NCI-H2029 (cell line): ENCODE data around the gene PRDX2.

ENCODE experiments used
- DNase-seq: peaks from one replicate; lab custom pipeline; 2025; lab: John Stamatoyannopoulos, UW

PRDX2 gene

DNA sequence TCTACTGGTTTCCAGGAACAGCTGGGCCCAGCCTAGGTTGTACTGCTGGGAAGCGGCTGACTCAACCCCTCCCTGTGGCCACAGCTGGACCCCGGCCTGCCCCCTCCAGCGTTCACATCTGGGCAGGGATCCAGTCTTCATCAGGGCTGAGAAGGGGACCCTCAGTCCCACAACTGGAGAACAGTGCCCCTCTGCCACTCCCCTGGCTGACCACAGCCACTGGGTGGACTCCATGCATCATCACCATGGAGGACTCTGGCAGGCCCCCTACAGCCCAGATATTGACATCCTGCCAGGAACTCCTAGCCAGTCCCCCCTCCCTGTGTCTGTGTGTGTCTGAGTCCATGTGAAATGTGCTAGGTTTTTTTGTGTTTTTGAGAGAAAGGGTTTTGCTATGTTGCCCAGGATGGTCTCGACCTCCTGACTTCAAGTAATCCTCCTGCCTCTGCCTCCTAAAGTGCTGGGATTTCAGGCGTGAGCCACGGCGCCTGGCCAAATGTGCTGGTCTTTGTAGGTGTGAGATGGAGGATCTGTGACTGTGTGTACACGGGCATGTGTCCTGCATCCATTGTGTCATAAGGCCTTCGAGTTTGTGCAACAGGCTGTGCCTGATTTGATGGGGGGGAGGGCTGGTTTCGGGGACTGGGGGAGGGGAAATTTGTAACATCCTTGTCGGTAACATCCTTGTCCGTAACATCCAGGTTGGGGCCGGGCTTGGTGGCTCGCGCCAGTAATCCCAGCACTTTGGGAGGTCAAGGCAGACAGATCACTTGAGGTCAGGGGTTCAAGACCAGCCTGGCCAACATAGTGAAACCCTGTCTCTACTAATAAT is 22.2 kb downstream of the PRDX2 start:
- DNase-seq: no peak

DNA sequence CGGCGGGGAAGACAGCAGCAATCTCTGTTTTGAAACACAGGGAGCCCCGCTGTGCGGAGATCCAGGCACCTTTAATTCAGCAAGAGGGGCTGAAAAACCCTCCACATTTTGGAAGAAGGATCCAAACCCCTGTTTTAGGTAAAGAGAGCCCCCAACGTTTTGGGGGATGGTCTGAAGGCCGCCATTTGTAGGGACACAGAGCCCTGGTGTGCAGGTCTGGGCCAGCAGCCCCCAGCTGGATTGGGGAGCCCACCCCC is 22.8 kb downstream of the PRDX2 start:
- DNase-seq: no peak

DNA sequence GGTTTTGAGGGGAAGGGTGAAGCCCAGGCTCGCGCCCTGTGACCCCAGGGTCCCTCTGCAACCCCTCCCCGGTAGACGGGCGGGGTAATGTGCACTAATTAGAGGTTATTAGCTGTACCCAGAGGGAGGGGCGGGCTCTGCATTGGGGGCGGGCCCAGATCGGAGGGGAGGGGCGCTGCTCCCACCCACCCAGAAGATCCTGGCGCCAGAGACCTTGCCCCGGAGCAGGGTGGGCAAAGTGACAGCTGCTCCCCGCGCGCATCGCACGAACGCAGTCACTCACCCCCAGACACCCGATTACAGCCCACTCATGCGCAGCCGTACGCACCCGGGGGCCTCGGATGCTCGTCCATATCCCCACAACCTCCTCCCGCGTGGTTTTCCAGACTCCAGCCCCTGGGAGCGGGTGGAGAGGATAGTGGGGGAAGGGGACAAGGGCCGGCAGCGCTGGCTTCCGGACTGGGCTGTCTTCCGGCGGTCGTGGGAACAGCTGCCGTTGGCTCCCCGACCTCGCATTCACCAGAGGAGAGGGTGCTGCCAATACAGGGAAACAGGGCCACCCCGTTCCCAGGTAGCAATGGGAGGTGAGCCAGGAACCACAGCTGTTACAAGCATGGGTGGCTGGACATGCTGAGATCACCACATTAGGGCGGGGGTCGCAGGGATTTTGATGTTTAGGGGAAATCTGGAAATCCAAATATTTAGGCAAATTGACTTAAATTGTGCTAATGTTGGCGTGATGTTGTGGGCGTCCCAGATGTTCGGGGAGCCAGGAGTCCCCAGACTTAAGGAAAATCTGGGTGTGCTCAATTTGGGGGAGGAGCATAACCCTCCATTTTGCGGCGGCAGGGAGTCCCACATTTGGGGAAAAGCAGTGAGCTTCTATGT is 23.3 kb downstream of the PRDX2 start:
- DNase-seq: peak; percentile 65

DNA sequence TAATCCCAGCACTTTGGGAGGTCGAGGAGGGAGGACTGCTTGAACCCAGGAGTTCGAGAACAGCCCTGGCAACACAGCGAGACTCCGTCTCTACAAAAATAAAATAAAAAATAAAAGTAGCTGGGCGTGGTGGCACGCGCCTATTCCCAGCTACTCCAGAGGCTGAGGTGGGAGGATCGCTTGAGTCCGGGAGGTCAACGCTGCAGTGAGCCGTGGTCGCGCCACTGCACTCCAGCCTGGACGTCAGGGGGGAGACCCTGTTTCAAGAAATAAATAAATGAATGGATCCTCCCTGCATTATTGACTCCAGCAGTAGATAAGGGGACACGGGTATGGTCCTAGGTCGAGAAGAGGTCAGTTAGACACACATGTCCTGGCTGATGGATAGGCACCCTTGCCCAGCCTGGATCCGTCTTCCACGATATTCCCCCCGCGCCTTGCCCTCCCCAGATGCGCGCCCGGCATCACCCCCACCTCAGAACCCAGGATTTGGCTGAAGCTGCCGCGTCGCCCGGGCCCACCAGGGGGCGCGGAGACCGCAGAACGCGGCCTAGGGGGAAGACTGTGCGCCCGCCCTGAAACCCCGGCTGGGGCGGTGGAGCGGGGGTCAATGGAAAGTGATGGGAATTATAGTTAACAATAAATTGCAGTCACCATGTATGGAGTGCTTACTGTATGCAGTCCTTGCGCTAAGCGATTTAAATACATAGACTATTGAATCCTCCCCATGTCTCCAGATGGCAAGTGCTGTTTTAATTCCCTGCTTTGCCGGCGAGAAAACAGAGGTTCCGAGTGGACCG is 24.2 kb downstream of the PRDX2 start:
- peak; percentile 73 for DNase-seq

DNA sequence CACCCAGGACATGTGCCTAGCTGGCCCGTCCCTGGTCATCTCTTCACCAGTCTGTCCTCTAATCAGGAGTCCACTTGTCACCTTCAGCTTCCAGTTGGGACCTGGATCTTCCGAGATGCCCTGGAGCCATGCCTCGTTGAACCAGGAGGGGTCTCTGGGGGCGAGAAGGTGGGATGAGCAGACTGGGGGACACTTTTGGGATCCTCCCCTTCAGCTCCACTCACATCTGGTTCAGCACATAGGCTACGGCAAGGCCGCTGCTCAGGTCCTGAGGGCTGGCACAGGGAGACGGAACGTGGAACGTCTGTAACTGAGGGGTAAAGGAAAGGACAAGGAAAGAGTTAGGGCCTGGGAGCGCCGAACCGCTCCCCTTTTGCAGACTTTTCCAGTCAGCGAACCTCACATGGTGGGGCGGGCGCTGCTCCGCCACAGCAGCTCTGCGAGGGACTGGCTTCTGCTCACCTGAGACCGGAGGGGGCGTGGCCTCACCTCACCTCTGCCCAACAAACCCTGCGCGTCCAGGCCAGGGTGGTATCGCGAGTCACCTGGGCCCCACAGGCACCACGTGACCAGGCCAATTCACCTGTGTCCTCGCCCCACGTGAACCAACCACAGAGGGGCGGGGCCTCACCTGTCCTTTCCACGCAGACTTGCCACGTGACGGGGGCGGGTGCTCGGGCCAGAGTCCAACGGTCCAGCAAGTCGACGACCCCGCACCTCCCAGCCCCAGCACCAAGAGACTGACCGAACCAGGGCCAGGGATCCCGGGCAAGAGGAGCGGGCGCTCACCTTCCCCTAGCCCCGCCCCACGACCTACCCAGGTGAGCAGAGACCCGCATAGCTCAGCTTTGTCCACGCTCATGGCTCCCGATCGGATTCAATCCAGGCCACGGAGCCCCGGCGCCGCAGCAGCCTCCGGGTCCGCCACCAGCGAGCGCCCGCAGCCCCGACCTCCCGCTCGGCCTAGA is 26.7 kb downstream of the PRDX2 start, which contains the start of gene HOOK2:
HOOK2 (minus strand) TSS at position 965 of the 968 bp plus-strand sequence; CDS start at position 862, 103 bp downstream.
- DNase-seq: peak; percentile 98

DNA sequence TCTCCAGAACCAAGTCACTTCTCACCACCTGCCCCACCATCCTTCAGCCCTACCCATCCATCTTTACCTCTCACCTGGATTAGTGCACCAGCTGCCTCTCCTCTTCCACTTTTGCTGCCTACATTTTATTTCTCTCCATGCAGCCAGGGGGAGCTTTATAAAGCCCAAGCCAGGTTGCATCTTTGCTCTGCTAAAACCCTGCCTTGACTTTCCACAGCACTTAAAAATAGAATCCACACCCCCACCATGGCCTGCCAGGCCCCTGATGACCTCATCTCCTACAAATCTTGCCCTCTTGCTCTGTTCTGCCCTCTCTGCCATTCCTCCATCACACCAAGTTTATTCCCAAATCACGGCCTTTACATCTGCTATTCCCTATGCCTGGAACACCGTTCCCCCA is 28.0 kb downstream of the PRDX2 start:
- no peak for DNase-seq

DNA sequence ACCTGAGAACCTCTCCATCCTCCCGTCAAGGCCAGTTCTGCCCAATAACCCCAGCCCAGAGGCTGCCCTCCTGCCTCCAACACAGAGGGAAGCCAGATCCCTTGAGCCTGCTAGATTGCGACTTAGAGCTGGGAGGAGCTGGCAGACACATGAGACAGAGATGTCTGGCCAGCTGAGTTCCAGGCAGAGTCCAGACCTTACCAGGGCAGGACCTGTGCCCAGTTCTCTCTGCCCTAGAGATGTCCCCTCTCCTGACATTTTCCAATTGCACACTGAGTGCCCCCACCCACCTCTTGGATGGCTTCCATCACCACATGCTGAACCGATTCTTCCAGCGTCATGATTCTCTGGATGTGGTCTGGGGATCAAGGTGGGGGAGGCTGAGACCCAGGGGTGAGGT is 29.3 kb downstream of the PRDX2 start:
- DNase-seq: no peak

DNA sequence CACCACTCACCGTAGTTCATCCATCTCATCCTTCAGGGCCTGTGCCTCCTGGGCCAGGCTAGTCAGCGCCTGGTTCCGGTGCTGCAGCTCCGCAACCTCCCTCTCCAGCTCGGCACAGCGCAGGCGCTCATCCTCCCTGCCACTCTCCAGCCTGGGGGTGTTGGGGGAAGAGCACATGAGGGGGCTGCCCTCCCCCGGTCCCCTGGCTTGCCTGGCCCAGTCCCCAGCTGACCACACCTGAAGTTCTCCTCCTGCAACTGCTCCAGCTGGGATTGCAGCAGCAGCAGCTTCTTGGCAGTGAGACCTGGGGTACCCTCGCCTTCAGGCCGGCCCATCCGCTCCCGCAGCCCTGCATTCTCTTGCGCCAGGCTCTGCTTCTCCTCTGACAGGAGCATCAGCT is 30.7 kb downstream of the PRDX2 start:
- no peak for DNase-seq

DNA sequence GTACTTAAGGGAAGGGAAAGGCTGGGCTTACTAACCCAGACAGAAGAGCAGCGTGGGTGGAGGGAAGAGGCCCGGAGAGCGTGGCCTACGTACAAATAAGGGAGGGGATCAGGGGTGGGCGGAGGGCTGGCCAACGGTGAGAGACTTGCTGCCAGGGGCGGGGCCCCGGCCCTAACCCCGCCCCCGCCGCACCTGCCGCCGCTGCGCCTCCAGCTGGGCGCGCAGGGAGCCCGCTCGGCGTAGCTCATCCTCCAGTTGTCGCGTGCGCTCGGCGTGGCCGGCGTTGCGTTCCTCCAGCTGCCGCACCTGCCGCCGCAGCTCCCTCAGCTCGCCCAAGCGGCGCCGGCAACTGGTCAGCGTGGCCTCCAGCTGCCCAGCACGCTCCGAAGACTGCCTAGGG is 31.9 kb downstream of the PRDX2 start:
- no peak for DNase-seq

DNA sequence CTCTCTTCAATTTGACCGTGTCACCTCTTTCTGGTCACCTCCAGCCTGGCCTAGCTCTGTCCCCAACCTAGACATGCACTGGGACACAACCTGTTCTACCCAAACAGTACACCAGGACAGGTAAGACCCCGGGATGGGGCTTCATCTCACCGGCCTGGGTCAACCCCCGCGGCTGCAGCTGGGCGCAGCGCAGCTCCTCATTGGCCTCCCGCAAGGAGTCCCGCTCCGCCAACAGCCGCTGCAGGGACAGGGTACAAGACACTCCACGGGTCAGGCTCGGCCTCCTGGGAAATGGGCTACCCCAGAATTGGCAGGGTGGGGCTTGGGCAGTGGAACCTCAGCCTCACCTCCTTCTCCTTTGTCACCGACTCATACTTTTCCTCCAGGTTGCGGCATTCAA is 33.9 kb downstream of the PRDX2 start:
- no peak for DNase-seq

DNA sequence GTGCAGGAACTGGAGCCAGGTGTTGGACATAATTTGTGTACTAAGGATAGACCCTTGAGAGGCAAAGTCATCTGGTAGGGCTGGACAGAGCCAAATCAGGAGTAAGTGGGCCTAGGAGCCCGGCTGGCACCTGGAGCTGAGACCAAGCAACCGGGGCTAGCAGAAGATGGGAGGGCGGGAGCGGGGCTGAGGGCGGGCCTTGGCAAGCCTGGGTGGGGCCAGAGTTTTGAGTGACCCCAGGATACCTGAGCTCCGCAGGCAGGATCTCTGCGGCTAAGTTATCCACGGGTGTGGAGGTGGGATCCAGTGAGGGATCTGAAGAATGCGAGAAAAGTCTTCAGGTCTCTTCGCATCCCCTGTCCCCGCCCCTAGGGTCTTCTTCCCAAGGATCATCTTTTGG is 34.5 kb downstream of the PRDX2 start:
- DNase-seq: no peak

DNA sequence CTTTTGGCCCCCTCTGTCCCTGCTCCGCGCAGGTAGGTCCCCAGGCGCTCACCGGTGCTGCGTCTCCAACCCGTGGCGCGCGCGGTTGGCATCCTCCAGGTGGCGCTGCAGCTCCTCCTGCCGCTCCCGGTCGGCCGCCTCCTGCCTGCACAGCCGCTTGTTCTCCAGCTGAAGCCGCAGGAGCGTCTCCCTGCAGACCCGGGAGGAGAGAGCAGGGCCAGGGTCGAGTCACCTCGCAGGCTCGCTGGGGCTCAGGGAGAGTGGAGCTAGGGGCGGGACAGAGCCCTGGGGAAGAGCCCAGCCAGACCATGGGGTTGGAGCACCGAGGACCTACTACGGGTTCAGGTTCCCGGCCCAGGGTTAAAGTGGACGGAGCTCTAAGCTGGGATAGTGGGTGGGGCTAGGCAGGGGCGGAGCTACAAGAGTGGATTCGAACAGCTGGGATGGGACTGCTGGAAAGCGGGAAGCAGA is 35.5 kb downstream of the PRDX2 start:
- DNase-seq: peak; percentile 58

DNA sequence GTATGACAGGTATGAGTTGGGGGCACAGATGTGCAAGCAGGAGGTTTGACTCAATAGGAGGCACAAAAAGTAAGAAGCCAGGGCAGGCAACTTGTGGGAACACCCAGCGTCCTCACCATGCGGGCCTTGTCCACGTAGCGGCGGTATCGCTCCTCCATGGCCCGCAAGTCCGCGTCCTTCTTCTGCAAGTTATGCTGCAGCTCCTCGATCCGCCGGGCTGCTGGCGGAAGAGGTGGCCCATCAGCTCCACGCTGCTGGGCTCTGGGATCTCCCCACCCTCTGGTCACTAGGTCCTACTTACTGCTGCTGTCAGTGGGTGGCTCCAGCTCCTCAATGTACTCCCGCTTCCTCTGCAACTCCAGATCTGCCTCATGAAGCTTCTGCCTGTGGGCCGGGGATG is 36.9 kb downstream of the PRDX2 start:
- no peak for DNase-seq

DNA sequence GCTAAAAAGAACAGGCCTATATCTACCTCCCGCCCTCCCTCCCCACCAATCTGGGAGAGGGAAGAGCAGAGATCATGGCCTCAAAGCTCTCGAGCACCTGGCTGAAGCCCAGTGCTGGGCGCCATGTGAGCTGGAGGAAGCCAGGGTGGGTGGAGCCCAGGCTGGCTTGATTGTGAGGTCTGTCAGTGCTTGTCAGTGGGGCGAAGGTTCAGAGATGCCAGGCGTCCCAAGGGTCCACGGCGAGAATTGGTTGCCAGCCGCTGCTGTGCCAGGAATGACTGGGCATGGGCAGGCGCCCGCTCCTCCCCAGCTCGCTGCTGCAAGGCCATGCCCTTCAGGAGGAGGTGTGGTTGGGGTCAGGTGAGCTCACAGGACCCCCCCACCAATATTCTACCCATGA is 38.5 kb downstream of the PRDX2 start:
- DNase-seq: no peak

DNA sequence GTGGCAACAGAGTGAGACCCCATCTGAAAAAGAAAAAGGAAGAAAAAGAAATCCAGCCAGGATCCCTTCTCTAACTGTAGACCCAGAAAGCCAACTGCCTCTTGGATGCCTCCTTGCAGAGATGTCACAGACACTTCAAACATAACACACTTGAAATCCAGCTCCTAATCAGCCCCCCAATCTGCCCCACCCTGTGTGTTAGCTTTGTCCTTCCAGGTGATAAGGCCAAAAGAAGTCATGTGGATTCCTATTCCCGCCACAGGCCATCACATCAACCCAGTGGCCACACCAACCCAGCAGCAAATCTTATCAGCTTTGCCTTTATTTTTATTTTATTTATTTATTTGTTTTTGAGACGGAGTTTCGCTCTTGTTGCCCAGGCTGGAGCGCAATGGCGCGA is 41.9 kb downstream of the PRDX2 start:
- no peak for DNase-seq

DNA sequence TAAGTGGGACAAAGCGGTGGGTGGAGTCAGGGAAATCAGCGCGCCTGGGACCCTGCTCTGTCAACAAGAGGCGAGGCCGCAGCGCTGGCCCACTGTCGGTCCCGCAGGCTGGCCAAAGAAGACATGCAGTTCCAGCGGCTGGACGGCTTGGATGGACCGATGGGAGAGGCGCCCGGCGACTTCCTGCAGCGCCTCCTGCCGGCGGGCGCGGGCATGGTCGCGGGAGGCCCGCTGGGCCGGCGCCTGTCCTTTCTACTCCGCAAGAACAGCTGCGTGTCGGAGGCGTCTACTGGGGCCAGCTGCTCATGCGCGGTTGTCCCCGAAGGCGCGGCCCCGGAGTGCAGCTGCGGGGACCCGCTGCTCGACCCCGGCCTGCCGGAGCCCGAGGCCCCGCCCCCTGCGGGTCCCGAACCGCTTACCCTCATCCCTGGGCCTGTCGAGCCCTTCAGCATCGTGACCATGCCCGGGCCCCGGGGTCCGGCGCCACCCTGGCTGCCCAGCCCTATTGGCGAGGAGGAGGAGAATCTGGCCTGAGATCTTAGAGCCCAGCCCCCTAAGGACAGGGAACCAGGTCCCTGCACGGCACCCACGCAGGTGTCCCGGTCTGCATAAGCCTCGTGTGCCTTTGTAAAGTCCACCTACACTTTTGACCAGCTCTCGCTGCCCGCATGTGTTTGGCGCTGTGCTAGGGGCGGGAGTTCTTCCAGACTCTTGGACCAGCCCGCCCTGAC is 43.9 kb downstream of the PRDX2 start:
- peak; percentile 47 for DNase-seq

DNA sequence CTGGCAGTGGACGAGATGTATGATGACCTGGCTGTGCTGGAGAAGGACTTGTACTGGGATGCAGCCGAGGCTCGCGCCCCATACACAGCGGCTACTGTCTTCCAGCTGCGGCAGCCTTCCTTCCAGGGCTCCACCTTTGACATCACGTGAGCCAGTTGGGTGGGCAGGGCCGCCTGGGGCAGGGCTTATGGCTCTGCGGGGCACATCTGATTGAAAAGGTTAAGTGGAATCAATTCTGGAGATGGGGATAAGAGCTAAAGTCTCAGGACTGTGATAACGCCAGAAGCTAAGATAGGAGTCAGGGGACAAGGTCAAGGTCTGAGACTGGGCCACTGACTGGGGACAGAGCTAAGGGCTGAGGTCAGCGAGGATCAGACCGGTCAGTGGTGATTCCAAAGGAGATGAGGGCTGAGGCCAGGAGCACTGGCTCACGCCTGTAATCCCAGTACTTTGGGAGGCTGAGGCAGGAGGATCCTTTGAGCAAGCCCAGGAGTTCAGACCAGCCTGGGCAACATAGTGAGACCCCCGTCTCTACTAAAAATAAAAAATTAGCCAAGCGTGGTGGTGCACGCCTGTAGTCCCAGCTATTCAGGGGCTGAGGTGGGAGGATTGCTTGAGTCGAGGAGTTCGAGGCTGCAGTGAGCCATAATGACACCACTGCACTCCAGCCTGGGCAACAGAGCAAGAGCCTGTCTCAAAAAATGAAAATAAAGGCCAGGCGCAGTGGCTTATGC is 45.3 kb downstream of the PRDX2 start:
- DNase-seq: no peak

DNA sequence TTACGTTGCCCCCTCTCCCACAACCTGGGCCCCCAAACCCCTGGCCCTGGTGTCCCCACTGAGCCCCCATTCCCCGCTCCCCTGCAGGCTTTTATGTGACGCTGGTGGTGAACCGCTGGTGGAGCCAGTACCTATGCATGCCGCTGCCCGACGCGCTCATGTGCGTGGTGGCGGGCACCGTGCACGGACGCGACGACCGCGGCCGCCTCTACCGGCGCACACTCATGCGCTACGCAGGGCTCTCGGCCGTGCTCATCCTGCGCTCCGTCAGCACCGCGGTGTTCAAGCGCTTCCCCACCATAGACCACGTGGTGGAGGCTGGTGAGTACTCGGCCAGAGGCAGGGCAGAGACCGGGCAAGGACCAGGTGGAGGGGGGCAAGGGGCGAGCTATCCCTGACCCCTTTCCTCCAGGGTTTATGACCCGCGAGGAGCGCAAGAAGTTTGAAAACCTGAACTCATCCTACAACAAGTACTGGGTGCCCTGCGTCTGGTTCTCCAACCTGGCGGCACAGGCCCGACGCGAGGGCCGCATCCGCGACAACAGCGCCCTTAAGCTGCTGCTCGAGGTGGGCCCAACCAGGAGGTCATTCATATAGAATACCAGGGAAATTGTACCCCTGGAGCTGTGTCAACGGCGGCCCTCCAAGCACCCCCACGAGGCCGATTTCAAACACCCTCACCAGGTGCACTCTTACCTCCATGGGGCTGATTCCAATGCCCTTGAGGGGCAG is 47.0 kb downstream of the PRDX2 start:
- DNase-seq: no peak
